Sciatic nerve (tissue), 2 donors: Measurements from ENCODE around the gene ATP8B3. TPM values are rescaled to one million over a fixed set of nuclear protein-coding genes. Genes with fewer than 3 reads are reported as not detected.

Source experiments
- ATAC-seq: fragments of 200-7000 bp; cut with Tn5 transposase; one replicate; pipeline ENCODE4 v1.9.1; 2020; ENCODE audit warnings: mild to moderate bottlenecking, moderate library complexity
- DNase-seq: peaks from one replicate; pipeline ENCODE4 v3.0.0-alpha.2; 2020; ENCODE audit warnings: low spot score
- intact Hi-C: fragments of 100-400 bp; cut with DNase I; formaldehyde crosslinking; loops from one replicate; pipeline ENCODE4 v1.14.2; 2022
- total RNA-seq: library from RNA; stranded (reverse); fragmentation: NEBNext Ultra II Directional; extraction: Animal tissue kit (Norgen Biotek cat#: 25700); gene quantifications from one replicate; pipeline ENCODE4 v1.2.1, GENCODE V29; 2021
- donor health status: DM: no; HTN: no; CAD: no.
- donor health status: DM: no; HTN: no; CAD: no.

Gene ATP8B3
- total RNA-seq: 2.3 TPM

DNA sequence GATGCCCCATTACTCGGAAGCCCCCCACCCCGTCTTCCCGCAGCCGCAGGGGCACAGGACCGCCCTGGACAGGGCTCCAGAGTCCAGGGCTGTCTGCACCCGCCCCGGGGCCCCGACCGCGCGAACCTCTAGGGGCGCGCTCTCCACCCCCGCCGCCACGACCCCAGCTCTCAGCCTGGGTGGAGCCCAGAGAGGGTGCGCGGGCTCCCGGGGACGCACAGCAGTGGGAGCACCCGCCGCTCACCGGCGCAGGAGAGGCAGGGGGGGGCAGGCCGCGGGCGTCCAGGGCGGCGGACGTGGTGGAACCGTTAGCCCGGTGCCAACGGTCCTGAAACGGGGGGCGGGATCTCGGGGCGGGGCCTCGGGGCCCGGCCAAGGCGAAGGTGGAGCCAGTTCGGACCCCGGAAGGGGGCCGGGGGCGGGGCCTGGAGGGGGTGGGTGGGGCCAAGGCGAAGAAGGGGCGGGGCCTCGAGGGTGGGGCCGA, at the start of gene ATP8B3:
Gene ATP8B3, minus strand, starts transcription at position 335 of the 484 bp plus-strand sequence. CDS start 540 bp downstream, outside the sequence.
- intact Hi-C loops: no loop called here
- ATAC-seq (no peak), DNase-seq (no peak)

DNA sequence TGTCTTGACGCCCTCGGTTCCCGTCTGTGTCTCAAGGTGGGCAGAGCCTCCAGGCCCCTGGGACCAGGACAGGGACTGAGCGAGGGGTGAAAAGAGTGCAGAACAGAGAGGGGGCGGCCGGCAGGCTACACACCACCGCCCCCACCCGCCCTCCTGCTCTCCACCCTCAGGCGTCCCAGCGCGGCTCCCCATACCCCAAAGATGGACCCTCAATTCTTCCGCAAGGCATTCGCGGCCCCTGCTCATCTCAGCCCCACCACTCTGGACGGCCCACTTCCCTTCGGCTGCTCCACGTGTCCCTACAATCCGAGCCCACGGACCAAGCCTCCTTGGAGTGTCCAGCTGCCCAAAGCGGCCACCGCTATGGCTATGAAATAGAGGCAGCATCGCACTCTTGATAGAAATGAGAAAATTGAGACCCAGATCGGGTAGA, 49.5 kb upstream of the ATP8B3 start:
- intact Hi-C loops: no loop called here

GRCh38 chr19:1860821-1861598, 48.9 kb upstream of the ATP8B3 start:
- no peak for DNase-seq
- no peak for ATAC-seq
- intact Hi-C loops: no loop called here

More for the DNA sequence above, 49.5 kb upstream of the ATP8B3 start:
- ATAC-seq (no peak), DNase-seq (no peak)

- DNase-seq: no peak
- intact Hi-C loops: no loop called here
- ATAC-seq: no peak
These were observed 48.1 kb upstream of the ATP8B3 start for GRCh38 chr19:1860042-1860775.

GRCh38 chr19:1859331-1859781, 47.3 kb upstream of the ATP8B3 start:
- no peak for ATAC-seq
- DNase-seq: no peak
- intact Hi-C loops: no loop called here

DNA sequence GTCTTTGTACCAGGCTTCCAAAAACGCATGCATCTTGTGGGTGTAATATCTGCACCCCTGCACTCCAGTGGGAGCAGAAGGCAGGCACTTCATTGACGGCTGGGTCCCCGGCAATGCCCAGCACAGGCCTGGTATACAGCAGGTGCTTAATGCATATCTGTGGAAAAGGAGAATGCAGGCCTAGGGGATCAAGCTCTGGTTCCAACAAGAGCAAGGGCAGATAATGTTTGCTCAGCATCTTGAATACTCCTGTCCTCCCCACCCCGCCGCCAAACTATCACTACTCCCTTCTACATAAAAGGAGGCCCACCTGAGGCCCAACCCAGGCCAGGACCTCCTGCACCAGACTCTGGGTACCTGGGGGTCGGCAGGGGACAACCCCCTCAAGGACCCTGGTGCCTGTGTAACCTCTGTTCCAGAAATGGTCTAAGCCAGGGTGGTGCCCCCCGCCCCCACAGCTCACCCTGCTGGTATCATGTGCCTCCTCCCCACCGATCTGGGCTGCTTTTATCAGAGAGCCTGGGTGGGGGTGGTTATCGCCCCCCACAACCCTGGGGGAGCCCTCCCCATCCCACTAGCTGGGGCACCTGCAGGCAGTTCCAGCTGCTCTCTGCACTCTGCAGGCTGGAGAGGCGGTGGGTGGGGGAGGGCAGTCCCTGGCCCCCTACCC, 46.5 kb upstream of the ATP8B3 start:
- DNase-seq (no peak), ATAC-seq (no peak)
- intact Hi-C loops: no loop called here

DNA sequence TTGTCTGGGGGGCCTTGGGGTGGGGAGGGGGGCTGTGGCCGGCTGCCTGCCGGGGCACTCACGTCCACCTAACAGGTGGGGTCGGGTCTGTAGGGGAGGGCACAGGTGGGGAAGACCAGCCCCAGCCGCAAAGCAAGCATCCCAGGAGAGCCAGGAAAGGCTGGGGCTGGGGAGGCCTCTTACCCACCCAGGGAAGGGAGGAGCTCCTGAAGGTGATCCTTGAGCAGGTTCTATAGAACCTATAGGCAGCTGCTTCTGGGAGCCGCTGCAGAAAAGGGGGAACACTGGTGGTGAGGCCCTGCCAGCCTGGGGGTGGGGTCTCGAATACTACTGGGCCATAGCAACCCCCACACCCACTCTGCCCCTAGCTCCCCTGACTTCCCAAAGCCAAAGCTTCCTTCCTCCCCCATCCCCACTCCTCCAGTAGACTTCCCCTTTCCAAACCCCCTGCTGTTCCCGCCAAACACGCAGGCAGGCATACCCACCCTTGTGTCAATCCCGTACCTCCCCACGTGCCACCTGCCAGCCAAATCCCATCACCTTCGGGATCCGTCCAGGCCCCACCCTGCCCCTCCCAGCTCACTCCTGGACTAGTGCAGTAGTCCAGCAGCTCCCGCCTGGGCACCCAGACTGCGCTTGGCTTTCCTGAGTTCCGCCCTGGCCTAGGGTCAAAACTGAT, 45.7 kb upstream of the ATP8B3 start:
- no peak for DNase-seq
- no peak for ATAC-seq
- intact Hi-C loops: no loop called here

DNA sequence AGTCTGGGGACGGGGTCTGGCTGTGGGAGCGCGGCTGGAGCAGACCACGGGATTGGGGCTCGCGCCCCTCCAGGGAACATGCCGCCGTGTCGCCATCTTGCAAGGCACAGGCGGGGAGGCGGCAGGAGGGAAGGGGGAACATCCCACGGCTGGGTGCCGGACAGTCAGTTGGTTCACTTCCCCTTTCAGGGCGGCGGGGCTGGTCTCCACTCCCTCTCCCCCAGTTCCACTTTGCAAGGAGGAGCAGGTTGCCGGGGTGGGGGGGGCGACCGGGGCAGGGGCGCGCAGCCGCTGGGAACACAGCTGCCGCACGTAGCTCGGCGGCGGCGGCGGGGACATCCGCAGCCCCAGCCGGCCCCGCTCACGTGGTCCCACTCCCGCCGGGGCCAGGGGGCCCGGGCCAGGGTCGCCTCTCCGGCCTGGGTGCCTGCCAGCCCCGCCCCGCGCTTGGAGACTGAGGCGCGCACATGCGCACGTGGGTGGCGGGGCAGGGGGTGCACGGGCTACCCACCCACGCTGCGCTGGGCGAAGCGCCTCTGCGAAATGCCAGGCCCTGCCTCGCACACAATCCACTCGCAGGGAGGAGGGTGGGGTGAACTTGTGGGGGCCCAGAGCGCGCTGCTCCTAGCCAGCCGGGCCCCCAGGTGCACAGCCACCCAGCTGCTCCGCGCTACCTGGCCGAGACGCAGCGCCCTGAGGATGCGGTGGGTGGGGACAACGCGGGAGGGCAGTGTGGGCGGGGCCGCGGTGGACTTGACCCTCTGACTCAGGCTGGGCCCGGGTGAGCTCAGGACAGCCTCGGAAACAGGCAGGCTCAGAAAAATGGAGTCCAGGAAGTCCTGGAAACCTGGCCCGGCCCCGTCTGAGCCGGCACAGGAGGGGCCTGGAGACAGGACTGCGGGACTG, 44.9 kb upstream of the ATP8B3 start:
- DNase-seq: peak; percentile 83
- ATAC-seq: no peak
- intact Hi-C loops: no loop called here

- intact Hi-C loops: no loop called here
- no peak for ATAC-seq
- no peak for DNase-seq
These were observed 44.2 kb upstream of the ATP8B3 start for GRCh38 chr19:1856345-1856697.

DNA sequence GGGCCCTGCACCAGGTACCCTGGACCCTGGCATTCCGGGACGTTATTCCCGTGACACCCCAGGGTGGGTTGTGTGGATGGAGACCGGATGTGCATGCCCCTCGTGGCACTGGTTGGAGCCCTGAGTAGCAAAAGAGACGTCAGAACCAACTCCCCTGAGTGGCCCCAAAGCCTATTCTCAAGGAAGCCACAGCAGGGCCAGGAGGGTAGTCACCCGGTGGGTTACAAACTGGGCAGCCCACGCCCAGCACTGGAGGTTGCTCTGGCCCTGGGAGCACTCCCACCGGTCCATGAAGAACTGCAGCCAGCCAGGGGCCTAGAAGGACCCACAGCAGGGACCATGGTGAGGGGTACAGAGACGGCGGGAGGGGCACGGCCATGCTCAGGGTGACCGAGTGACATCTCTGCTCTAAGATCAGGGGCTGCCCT, 43.8 kb upstream of the ATP8B3 start:
- peak; percentile 0 for ATAC-seq
- DNase-seq: no peak
- intact Hi-C loops: no loop called here

GRCh38 chr19:1855040-1855827, 43.2 kb upstream of the ATP8B3 start:
- ATAC-seq (peak; percentile 75), DNase-seq (peak; percentile 90)
- intact Hi-C loops: no loop called here

DNA sequence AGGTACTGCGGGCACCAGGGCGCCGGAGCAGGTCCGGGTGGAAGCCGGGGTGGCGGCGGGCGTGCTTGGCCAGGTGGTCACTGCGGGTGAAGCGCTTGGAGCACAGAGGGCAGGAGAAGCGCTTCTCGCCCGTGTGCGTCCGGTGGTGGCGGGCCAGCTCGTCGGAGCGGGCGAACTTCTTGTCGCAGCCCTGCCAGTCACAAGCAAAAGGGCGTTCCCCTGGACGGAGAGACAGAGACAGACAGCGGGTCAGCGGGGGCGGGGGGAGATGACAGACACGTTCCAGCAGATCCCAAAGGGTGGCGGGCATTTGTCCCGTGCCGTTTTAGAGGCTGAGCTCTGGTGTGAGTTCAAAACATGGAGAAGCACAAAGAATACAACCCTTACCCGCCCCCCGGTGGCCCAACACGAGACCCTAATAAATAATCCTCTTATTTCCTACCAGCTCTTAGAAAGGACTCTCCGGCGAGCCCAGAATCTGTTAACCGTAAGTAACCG, 42.5 kb upstream of the ATP8B3 start:
- intact Hi-C loops: no loop called here
- ATAC-seq: no peak

DNA sequence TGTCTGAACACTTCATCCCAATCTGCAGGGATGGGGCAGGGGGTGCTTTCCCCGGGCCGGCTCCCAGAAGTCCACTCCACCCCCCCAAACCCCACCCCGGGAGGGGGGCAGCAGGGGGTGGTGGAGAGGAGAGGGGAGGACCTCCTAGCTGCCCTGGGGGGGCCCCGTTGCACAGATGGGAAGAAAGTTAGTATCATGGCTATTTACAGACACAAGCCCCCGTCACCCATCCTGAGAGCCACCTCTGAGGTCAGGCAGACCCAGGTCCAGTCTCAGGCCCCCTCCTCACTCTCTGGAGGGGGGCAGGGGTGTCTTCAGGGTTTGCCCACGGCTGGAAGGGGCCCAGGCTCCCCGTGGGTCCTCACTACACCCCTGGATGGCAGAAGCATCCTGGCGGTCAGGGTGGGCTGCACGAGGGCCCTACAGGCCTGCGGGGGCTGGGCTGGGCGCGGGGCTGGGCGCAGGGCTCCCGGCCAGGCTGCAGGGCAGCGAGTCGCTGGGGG, 42.0 kb upstream of the ATP8B3 start:
- intact Hi-C loops: no loop called here
- ATAC-seq (no peak), DNase-seq (no peak)

More for the DNA sequence above, 42.5 kb upstream of the ATP8B3 start:
- no peak for DNase-seq

DNA sequence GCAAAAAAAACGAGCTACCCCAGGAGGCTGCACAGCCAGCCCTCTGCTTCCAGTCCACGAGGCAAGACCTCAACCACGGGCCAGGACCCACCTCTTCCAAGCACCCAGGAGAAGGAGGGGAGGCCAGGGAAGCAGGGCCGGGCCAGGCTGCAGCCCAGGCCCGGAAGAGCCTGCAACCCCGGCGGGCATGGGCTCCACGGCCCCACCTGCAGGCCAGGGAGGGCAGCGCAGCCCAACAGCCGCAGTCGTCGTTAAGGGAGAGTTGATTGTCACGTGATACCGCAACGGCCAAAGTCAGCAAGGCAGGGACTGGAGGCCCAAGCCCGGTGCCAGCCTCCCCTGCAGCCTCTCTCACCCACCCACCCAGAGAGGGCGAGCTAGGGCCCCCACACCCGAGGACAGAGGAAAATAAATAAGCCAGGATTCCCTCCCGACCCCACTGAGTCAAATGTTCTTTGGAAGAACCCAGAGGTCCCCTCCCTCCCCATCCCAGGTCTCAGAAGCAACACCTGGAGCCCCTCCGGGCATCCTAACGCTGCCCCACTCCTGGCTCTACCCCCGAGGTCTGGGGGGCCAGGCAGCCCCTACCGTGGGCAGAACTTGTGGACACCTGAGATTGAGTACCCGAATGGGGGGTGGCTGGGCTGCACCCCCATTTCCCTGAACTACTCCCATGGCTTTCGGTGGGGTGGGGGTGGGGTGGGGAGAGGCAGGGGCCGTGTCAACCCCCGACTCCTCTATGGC, 41.4 kb upstream of the ATP8B3 start:
- DNase-seq (peak; percentile 84), ATAC-seq (peak; percentile 20)
- intact Hi-C loops: no loop called here

DNA sequence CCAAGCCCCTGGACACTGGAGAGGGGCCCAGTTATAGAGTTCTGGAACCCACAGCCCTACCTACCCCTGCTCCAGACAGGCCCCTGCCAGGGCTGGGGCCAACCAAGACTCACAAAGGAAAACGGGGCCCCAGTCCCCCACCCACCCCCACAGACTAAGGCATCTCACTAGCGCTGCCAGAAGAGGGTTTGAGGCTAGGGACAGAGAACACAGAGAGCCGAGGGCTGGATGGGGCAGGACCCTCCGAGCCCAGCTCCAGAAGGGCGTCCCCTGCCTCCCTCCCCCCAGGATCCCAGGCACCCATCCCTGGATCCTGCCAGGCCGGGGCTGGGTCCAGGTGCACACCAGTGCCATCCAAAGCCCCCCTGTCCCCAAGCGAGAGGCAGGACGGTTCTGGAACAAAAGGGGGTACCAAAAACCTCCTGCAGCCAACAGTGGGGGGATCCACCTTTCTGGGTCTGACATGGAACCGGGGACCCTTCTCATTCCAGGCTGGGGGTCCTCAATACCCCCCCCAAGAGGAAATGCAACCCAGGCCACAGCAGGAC, 40.6 kb upstream of the ATP8B3 start:
- intact Hi-C loops: no loop called here
- no peak for ATAC-seq
- no peak for DNase-seq
